Thoracic aorta (tissue), 2 donors: ENCODE results near the gene SLC38A5. TPM values are rescaled to one million over a fixed set of nuclear protein-coding genes. Genes with fewer than 3 reads are reported as not detected.

Experiments
- ATAC-seq: fragments of 150-250 bp; one replicate; pipeline ENCODE4 v1.8.0; 2017; ENCODE audit warnings: low read depth; ENCODE audit not compliant: insufficient number of reproducible peaks, low FRiP score
- DNase-seq: peaks from one replicate; pipeline ENCODE4 v3.0.0-alpha.2; 2020; ENCODE audit warnings: low spot score
- H3K27ac ChIP-seq, 2 donors: fragments of 200-600 bp; sonication (generic); 1 replicate in 1 of 2; 2 replicates in 1 of 2; pipeline ENCODE4 v1.5.1; 2016; ENCODE audit warnings: mild to moderate bottlenecking in 2 of 2, moderate library complexity in 2 of 2
- H3K27me3 ChIP-seq: fragments of 200-600 bp; sonication (generic); replicated peaks from 2 replicates; pipeline ENCODE4 v1.6.0; 2016; ENCODE audit warnings: mild to moderate bottlenecking; ENCODE audit not compliant: insufficient read depth
- H3K36me3 ChIP-seq: fragments of 200-600 bp; sonication (generic); one replicate; pipeline ENCODE4 v1.5.1; 2016
- H3K4me1 ChIP-seq, 2 donors: fragments of 200-600 bp; sonication (generic); 1 replicate in 1 of 2; 2 replicates in 1 of 2; pipeline versions ENCODE4 v1.5.1 to v1.6.0; 2016; ENCODE audit warnings: low read depth in 2 of 2, mild to moderate bottlenecking in 1 of 2; ENCODE audit not compliant: control insufficient read depth in 1 of 2
- H3K4me3 ChIP-seq: fragments of 200-600 bp; sonication (generic); 2 replicates; pipeline ENCODE4 v1.5.1; 2016; ENCODE audit warnings: mild to moderate bottlenecking
- H3K9me3 ChIP-seq: fragments of 200-600 bp; sonication (generic); 2 replicates; pipeline ENCODE4 v1.5.1; 2016
- CTCF ChIP-seq: fragments of 200-600 bp; sonication (generic); IDR thresholded peaks from one replicate; pipeline ENCODE4 v1.5.1; 2019; ENCODE audit warnings: antibody characterized with exemption
- total RNA-seq, 2 donors: library from RNA; depleted of rRNA; stranded (reverse); fragments of >200 nt; gene quantifications; one replicate each; pipeline versions ENCODE4 v1.1.0 to v1.2.3, GENCODE V29; 2016

SLC38A5 gene
- total RNA-seq, 2 donors from 2014 or later: 3.4 to 4.9 TPM

DNA sequence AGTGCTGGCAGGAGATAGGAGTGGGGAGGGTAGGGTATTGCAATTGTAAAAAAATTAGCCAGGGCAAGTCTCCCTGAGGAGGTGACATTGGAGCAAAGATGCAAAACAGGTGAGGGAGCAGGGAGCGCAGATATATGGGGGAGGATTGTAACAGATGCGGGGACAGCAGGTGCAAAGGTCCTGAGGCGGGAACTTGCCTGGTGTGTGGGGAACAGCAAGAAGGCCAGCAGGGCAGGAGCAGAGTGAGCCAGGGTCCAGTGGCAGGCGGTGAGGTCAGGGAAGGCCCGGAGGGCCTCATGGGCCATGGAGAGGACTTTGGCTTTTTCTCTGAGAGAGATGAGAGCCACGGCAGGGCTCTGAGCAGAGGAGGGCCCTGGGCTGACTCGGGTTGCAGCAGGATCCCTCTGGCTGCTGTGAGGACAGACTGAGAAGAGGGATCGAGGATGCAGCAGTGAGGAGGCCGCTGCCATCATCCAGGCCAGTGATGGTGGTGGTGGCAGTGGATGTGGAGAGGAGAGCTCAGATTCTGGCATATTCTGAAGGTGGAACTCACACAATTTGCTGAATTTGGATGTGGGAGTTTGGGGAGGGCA lies 44.9 kb upstream of the SLC38A5 start:
- no peaks in the 10 kb centered on the region for H3K9me3 ChIP-seq
- ATAC-seq: no peak
- TF ChIP-seq CTCF: no peak

DNA sequence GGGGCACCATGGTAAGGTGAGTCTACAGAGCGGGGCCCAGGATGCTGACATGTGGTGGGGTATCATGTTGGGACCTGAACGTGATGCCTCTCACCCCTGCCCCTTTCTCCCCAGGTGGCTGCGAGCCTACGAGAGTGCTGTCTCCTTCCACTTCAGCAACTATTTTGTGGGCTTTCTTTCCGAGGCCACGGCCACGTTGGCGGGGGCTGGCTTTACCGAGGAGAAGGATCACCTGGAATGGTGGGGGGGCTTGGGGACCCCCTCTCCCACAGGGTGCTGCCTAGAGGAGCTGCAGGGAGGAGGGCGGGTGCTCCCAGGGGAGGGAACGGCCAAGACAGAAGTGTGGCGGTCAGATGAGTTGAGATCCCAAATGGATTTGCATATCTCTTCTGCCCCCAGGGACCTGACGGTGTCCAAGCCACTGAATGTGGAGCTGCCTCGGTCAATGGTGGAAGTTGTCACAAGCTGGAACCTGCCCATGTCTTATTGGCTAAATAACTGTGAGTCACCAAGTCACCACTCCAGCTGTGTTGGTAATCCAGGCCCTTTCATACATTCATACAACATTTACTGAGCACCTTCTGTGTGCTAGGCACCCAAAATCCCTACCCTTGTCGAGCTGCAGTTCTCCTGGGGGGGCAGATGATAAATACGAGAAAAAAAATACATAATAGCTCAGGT lies 44.2 kb upstream of the SLC38A5 start:
- H3K9me3 ChIP-seq: no peaks in the 10 kb centered on the region

More for the DNA sequence above, 44.9 kb upstream of the SLC38A5 start:
- peaks cover 0 to under 1% of the 10 kb centered on the region in 2 donors for H3K4me1 ChIP-seq
- H3K27ac ChIP-seq: no peak overlapping the region
- no peak overlapping the region for H3K4me3 ChIP-seq
- peaks cover 4% of the 10 kb centered on the region for H3K36me3 ChIP-seq
- no peaks in the 10 kb centered on the region for H3K27me3 ChIP-seq
- no peak for DNase-seq

DNA sequence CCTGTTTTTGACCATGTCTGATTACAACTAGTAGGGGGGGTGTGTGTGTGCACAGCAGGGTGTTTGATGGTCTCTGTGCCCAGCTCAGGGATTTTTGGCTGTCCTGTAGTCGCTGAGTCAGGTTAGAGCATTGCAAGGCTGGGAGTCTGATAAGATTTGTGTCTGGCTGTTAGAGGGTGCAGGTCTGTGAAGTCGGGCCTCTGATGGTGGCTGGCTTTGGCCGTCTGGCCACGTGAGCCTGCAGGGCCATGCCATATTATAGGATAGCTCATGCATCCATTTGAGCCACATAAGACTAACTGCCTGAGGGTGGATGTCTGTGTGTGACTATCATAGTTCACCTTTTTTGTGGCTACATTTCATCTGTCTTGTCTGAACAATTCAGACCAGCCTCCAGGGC lies 43.6 kb upstream of the SLC38A5 start:
- DNase-seq (no peak), ATAC-seq (no peak)
- peaks cover 0 to 8% of the 10 kb centered on the region in 2 donors for H3K4me1 ChIP-seq
- TF ChIP-seq CTCF: no peak
- no peak overlapping the region for H3K27ac ChIP-seq
- no peaks in the 10 kb centered on the region for H3K27me3 ChIP-seq
- no peaks in the 10 kb centered on the region for H3K9me3 ChIP-seq
- no peak overlapping the region for H3K4me3 ChIP-seq
- H3K36me3 ChIP-seq: peaks cover 4% of the 10 kb centered on the region

More for the DNA sequence above, 44.2 kb upstream of the SLC38A5 start:
- Histone ChIP-seq H3K27me3 (no peaks in the 10 kb centered on the region), H3K4me1 (peaks cover 0 to 8% of the 10 kb centered on the region in 2 donors), H3K36me3 (peaks cover 4% of the 10 kb centered on the region), H3K27ac (no peak overlapping the region), H3K4me3 (no peak overlapping the region)
- DNase-seq: no peak
- TF ChIP-seq CTCF: no peak
- ATAC-seq: no peak

DNA sequence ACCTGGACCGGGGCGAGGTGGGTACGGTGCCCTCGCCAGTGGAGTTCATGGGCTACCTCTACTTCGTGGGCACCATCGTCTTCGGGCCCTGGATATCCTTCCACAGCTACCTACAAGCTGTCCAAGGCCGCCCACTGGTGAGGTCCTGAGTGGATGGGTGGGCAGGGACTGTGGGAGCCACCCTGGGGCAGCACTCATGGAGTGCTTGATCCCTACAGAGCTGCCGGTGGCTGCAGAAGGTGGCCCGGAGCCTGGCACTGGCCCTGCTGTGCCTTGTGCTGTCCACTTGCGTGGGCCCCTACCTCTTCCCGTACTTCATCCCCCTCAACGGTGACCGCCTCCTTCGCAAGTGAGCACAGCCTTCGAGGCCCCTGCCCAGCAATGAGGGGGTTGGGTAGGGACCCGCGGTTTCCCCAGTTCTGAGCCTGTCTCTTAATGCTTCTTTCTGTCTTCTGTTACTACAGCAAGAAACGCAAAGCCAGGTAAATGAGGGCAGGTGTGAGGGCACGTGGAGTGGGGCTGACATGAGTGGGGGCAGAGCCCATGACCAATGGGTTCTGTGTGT lies 42.4 kb upstream of the SLC38A5 start:
- H3K4me1 ChIP-seq: peaks cover 0 to 8% of the 10 kb centered on the region in 2 donors
- H3K36me3 ChIP-seq: peaks cover 4% of the 10 kb centered on the region
- ATAC-seq: no peak
- TF ChIP-seq CTCF: no peak
- H3K27me3 ChIP-seq: no peaks in the 10 kb centered on the region
- H3K27ac ChIP-seq: no peak overlapping the region
- DNase-seq: no peak
- no peaks in the 10 kb centered on the region for H3K9me3 ChIP-seq
- H3K4me3 ChIP-seq: no peak overlapping the region

DNA sequence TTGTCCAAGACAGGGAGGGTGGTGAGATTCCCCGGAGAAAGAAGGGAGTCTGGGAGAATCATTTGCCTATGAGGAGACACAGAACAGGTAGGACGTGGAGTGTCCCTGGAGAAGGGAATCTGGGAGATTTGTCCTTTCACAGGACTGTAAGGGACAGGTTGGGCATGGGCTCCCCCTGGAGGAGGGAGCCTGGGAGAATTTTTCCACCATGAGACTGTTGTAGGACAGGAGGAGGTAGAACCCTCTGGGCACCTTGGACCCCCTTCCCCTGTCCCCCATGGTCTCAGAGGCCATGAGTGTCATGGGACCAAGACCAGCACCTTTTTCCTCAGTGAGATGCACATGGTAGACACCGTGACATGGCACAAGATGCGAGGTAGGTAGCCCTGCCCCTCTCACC lies 41.5 kb upstream of the SLC38A5 start:
- Histone ChIP-seq H3K9me3 (no peaks in the 10 kb centered on the region), H3K36me3 (peaks cover 4% of the 10 kb centered on the region), H3K4me3 (no peak overlapping the region), H3K4me1 (peaks cover 0 to 8% of the 10 kb centered on the region in 2 donors), H3K27ac (no peak overlapping the region), H3K27me3 (no peaks in the 10 kb centered on the region)
- ATAC-seq: no peak
- DNase-seq: no peak
- no peak for TF ChIP-seq CTCF
